HEK293 (cell line): ENCODE measurements around the gene SNX10.
A peak's percentile ranks its signal among the peaks of the same experiment; 100 is the strongest.

Source experiments
- CTCF ChIA-PET: fragments of 350-600 bp; formaldehyde crosslinking; extraction: SDS; loops from one replicate; lab custom pipeline; 2021; ENCODE audit warnings: antibody characterized with exemption; lab: Yijun Ruan, JAX
- POLR2A ChIA-PET: fragments of 300-600 bp; formaldehyde crosslinking; extraction: SDS; loops from one replicate; lab custom pipeline; 2020; ENCODE audit warnings: antibody characterized with exemption, inconsistent platforms; lab: Yijun Ruan, JAX
- H3K27ac ChIP-seq: fragments of 200-500 bp; sonication (Bioruptor generic); 2 replicates; pipeline ENCODE4 v1.5.1; 2014; ENCODE audit warnings: low read depth, low read length, control low read depth, inconsistent platforms; ENCODE audit errors: extremely low read depth
- H3K36me3 ChIP-seq, 2 experiments: fragments of 200-500 bp in 1 of 2; sonication (Bioruptor generic) in 1 of 2; 1 replicate in 1 of 2; 2 replicates in 1 of 2; pipeline ENCODE4 v1.5.1; 2014 to 2017; ENCODE audit warnings: inconsistent platforms in 2 of 2, low read length in 2 of 2; ENCODE audit not compliant: control insufficient read depth in 2 of 2, insufficient read depth in 1 of 2
- H3K4me1 ChIP-seq: fragments of 200-500 bp; sonication (Bioruptor generic); 2 replicates; pipeline ENCODE4 v1.5.1; 2014; ENCODE audit warnings: mild to moderate bottlenecking, low read length, inconsistent platforms; ENCODE audit not compliant: control insufficient read depth, insufficient read depth
- H3K4me3 ChIP-seq: 2 replicates; pipeline ENCODE4 v1.5.1; 2011; ENCODE audit warnings: low read depth, mild to moderate bottlenecking, control low read depth, low read length, moderate library complexity
- H3K9me3 ChIP-seq: fragments of 200-500 bp; sonication (Bioruptor generic); 2 replicates; pipeline ENCODE4 v1.5.1; 2014; ENCODE audit warnings: low read depth, low read length, inconsistent platforms; ENCODE audit not compliant: control insufficient read depth, insufficient read depth
- ELK4 ChIP-seq: IDR thresholded peaks from 2 replicates; pipeline ENCODE4 v1.6.1; 2011; ENCODE audit warnings: mild to moderate bottlenecking, low read depth, low read length, borderline replicate concordance
- GLIS1 ChIP-seq: fragments of 450-650 bp; formaldehyde crosslinking; IDR thresholded peaks from 2 replicates; pipeline ENCODE4 v1.5.1; 2016; ENCODE audit warnings: missing biosample characterization, missing genetic modification characterization
- OVOL3 ChIP-seq: fragments of 450-650 bp; formaldehyde crosslinking; IDR thresholded peaks from 2 replicates; pipeline ENCODE4 v1.5.1; 2016; ENCODE audit warnings: missing biosample characterization, missing genetic modification characterization
- PATZ1 ChIP-seq: fragments of 450-650 bp; formaldehyde crosslinking; IDR thresholded peaks from 2 replicates; pipeline ENCODE4 v1.5.1; 2016; ENCODE audit warnings: missing biosample characterization, missing genetic modification characterization
- PRDM1 ChIP-seq: fragments of 450-650 bp; formaldehyde crosslinking; IDR thresholded peaks from 2 replicates; pipeline ENCODE4; 2016; ENCODE audit warnings: missing biosample characterization, missing genetic modification characterization
- ZBTB7A ChIP-seq: fragments of 450-650 bp; formaldehyde crosslinking; IDR thresholded peaks from 2 replicates; pipeline ENCODE4 v1.5.1; 2016; ENCODE audit warnings: low read depth, missing biosample characterization, missing genetic modification characterization
- ZBTB8A ChIP-seq: fragments of 450-650 bp; formaldehyde crosslinking; IDR thresholded peaks from 2 replicates; pipeline ENCODE4 v1.5.1; 2016; ENCODE audit warnings: missing biosample characterization, missing genetic modification characterization
- ZEB2 ChIP-seq: fragments of 450-650 bp; formaldehyde crosslinking; IDR thresholded peaks from 2 replicates; pipeline ENCODE4 v1.5.1; 2016; ENCODE audit warnings: missing biosample characterization, missing genetic modification characterization
- ZNF112 ChIP-seq: fragments of 450-650 bp; formaldehyde crosslinking; IDR thresholded peaks from 2 replicates; pipeline ENCODE4 v1.5.0; 2017; ENCODE audit warnings: missing biosample characterization, missing genetic modification characterization
- ZNF221 ChIP-seq: fragments of 450-650 bp; formaldehyde crosslinking; IDR thresholded peaks from 2 replicates; pipeline ENCODE4 v1.5.1; 2017; ENCODE audit warnings: missing biosample characterization, missing genetic modification characterization, borderline replicate concordance
- ZNF302 ChIP-seq: fragments of 450-650 bp; formaldehyde crosslinking; IDR thresholded peaks from 2 replicates; pipeline ENCODE4 v1.5.1; 2016; ENCODE audit warnings: missing biosample characterization, missing genetic modification characterization, low read depth
- ZNF324 ChIP-seq: fragments of 450-650 bp; formaldehyde crosslinking; IDR thresholded peaks from 2 replicates; pipeline ENCODE4 v1.5.1; 2016; ENCODE audit warnings: missing biosample characterization, missing genetic modification characterization
- ZNF391 ChIP-seq: fragments of 450-650 bp; formaldehyde crosslinking; IDR thresholded peaks from 2 replicates; pipeline ENCODE4 v1.5.1; 2016; ENCODE audit warnings: low read depth, missing biosample characterization, missing genetic modification characterization, borderline replicate concordance
- ZNF404 ChIP-seq: fragments of 450-650 bp; formaldehyde crosslinking; IDR thresholded peaks from 2 replicates; pipeline ENCODE4 v1.5.1; 2017; ENCODE audit warnings: missing biosample characterization, missing genetic modification characterization
- ZNF639 ChIP-seq: fragments of 450-650 bp; formaldehyde crosslinking; IDR thresholded peaks from 2 replicates; pipeline ENCODE4 v1.5.1; 2016; ENCODE audit warnings: missing biosample characterization, missing genetic modification characterization
- ZNF707 ChIP-seq: fragments of 450-650 bp; formaldehyde crosslinking; IDR thresholded peaks from 2 replicates; pipeline ENCODE4 v1.5.1; 2016; ENCODE audit warnings: missing biosample characterization, missing genetic modification characterization
- ZNF747 ChIP-seq: fragments of 450-650 bp; formaldehyde crosslinking; IDR thresholded peaks from 2 replicates; pipeline ENCODE4 v1.5.1; 2016; ENCODE audit warnings: missing biosample characterization, missing genetic modification characterization
- ZNF76 ChIP-seq: fragments of 450-650 bp; formaldehyde crosslinking; IDR thresholded peaks from 2 replicates; pipeline ENCODE4; 2016; ENCODE audit warnings: low read depth, missing biosample characterization, missing genetic modification characterization, borderline replicate concordance
- ZNF792 ChIP-seq: fragments of 450-650 bp; formaldehyde crosslinking; IDR thresholded peaks from 2 replicates; pipeline ENCODE4 v1.5.1; 2016; ENCODE audit warnings: missing biosample characterization, missing genetic modification characterization
- ZNF837 ChIP-seq: fragments of 450-650 bp; formaldehyde crosslinking; IDR thresholded peaks from 2 replicates; pipeline ENCODE4 v1.5.1; 2016; ENCODE audit warnings: missing biosample characterization, missing genetic modification characterization

The SNX10 gene

GRCh38 chr7:26326211-26326610 lies 34.5 kb downstream of the SNX10 start:
- Histone ChIP-seq H3K36me3 (no peaks in the 10 kb centered on the region; a peak in 1 of 3 replicates), H3K27ac (no peak overlapping the region), H3K4me1 (no peaks in the 10 kb centered on the region), H3K9me3 (no peaks in the 10 kb centered on the region), H3K4me3 (no peak overlapping the region)
- ChIA-PET CTCF (no interaction called here), POLR2A (no interaction called here)
- TF ChIP-seq OVOL3 (no peak), ZNF324 (tag by site-specific recombination) (no peak), PRDM1 (tag by site-specific recombination) (no peak), PATZ1 (tag by site-specific recombination) (no peak), ELK4 (no peak), ZEB2 (tag by site-specific recombination) (no peak), ZNF221 (tag by site-specific recombination) (no peak), ZBTB8A (tag by site-specific recombination) (no peak), ZNF639 (tag by site-specific recombination) (no peak), ZNF837 (tag by site-specific recombination) (no peak), ZNF302 (tag by site-specific recombination) (no peak), ZNF707 (tag by site-specific recombination) (no peak), ZNF747 (no peak), ZNF76 (tag by site-specific recombination) (no peak), ZNF792 (tag by site-specific recombination) (no peak), ZNF391 (tag by site-specific recombination) (no peak), ZNF404 (tag by site-specific recombination) (no peak)

GRCh38 chr7:26328498-26329390 lies 37.1 kb downstream of the SNX10 start:
- H3K27ac ChIP-seq: no peak overlapping the region

More at GRCh38 chr7:26328498-26329390, 37.1 kb downstream of the SNX10 start:
- H3K36me3 ChIP-seq: no peaks in the 10 kb centered on the region
- CTCF ChIA-PET: interaction anchor here (1.5 kb wide), 1 partner anchor 339 kb away, joined by 3 read pairs; no protein-coding TSS in a partner anchor
- no peaks in the 10 kb centered on the region for H3K4me1 ChIP-seq
- TF ChIP-seq GLIS1 (tag by site-specific recombination) (peak; percentile 35; the same call in 1 of the 2 replicates), ZNF302 (tag by site-specific recombination) (no peak), ZBTB7A (no peak), ZNF112 (tag by site-specific recombination) (no peak)
- TF ChIP-seq, all 188 proteins: peak for 1
- Histone ChIP-seq H3K4me3 (no peak overlapping the region), H3K9me3 (no peaks in the 10 kb centered on the region)
- POLR2A ChIA-PET: no interaction called here
